ENCODE results near the gene FHL2. TPM values are rescaled to one million over a fixed set of nuclear protein-coding genes. Genes with fewer than 3 reads are reported as not detected.

The FHL2 gene
- total and polyA plus RNA-seq, 9 of the 15 experiments (the other 6 are each of a cell fraction or from before 2014, with no cell fraction given): 7.5 to 33.1 (median 23.9) TPM

GRCh38 chr2:105401867-105402266 lies 3.0 kb upstream of the FHL2 start:
- in situ Hi-C loops (cut with MboI): no loop called here
- TF ChIP-seq RB1 (IDR thresholded peaks at IDR 0.05; ENCODE audit: low read depth) (no peak), DNMT1 (IDR thresholded peaks at IDR 0.05) (no peak), SLC30A9 (CRISPR knock-in tag; IDR thresholded peaks at IDR 0.05) (peak; percentile 78; the same call in 1 of the 2 replicates), ILK (tag; IDR thresholded peaks at IDR 0.05; ENCODE audit: borderline replicate concordance, low read depth) (no peak), ZBTB40 (IDR thresholded peaks at IDR 0.05) (no peak), ZBTB40 (CRISPR knock-in tag; IDR thresholded peaks at IDR 0.05) (no peak), SP1 (CRISPR knock-in tag; IDR thresholded peaks at IDR 0.05) (no peak), POLR2G (IDR thresholded peaks at IDR 0.05; ENCODE audit: low read depth, low read length) (no peak)
- TF ChIP-seq, protein P1, sequence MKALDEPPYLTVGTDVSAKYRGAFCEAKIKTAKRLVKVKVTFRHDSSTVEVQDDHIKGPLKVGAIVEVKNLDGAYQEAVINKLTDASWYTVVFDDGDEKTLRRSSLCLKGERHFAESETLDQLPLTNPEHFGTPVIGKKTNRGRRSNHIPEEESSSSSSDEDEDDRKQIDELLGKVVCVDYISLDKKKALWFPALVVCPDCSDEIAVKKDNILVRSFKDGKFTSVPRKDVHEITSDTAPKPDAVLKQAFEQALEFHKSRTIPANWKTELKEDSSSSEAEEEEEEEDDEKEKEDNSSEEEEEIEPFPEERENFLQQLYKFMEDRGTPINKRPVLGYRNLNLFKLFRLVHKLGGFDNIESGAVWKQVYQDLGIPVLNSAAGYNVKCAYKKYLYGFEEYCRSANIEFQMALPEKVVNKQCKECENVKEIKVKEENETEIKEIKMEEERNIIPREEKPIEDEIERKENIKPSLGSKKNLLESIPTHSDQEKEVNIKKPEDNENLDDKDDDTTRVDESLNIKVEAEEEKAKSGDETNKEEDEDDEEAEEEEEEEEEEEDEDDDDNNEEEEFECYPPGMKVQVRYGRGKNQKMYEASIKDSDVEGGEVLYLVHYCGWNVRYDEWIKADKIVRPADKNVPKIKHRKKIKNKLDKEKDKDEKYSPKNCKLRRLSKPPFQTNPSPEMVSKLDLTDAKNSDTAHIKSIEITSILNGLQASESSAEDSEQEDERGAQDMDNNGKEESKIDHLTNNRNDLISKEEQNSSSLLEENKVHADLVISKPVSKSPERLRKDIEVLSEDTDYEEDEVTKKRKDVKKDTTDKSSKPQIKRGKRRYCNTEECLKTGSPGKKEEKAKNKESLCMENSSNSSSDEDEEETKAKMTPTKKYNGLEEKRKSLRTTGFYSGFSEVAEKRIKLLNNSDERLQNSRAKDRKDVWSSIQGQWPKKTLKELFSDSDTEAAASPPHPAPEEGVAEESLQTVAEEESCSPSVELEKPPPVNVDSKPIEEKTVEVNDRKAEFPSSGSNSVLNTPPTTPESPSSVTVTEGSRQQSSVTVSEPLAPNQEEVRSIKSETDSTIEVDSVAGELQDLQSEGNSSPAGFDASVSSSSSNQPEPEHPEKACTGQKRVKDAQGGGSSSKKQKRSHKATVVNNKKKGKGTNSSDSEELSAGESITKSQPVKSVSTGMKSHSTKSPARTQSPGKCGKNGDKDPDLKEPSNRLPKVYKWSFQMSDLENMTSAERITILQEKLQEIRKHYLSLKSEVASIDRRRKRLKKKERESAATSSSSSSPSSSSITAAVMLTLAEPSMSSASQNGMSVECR (CRISPR knock-in tag; IDR thresholded peaks at IDR 0.05): no peak

More at GRCh38 chr2:105401867-105402266, 3.0 kb upstream of the FHL2 start:
- H3K36me3 ChIP-seq (ENCODE audit: control insufficient read depth, insufficient read depth, low read length): no peaks in the 10 kb centered on the region
- no peak overlapping the region for H3K9ac ChIP-seq (ENCODE audit: insufficient read depth in 1 of 2, low read depth in 2 of 2, low read length in 2 of 2)
- H3K27ac ChIP-seq (ENCODE audit: extremely low read depth, low read depth, low read length): no peak overlapping the region
- ATAC-seq (no peak), DNase-seq (ENCODE audit: extremely low read depth in 1 of 4, low spot score in 3 of 4) (no peak), FAIRE-seq (no peak)
- peaks cover 15 to 22% of the 10 kb centered on the region in 2 experiments for H3K4me1 ChIP-seq (replicated peaks in 1 of 2; ENCODE audit: control insufficient read depth in 2 of 2, insufficient read depth in 2 of 2, low read length in 2 of 2)
- no peaks in the 10 kb centered on the region for H4K20me1 ChIP-seq (replicated peaks; ENCODE audit: control insufficient read depth, insufficient read depth, low read length)
- peaks cover 19% of the 10 kb centered on the region for H3K79me2 ChIP-seq (ENCODE audit: control insufficient read depth, insufficient read depth, low read length)
- H3K9me1 ChIP-seq (ENCODE audit: control insufficient read depth, insufficient read depth, low read length): no peaks in the 10 kb centered on the region
- no TSS peak for BruUV-seq (replicated peaks)
- WGBS (ENCODE audit: insufficient coverage, low coverage, missing lambda C conversion rate): 82% methylated on average over 7 of the region's 7 CpGs
- no peak overlapping the region for H2AFZ ChIP-seq (ENCODE audit: low read depth, low read length)
- ChIA-PET CTCF (ENCODE audit: low intra/inter-chr PET ratio) (no interaction called here), POLR2A (interaction anchor here (0.8 kb wide), 1 partner anchor 134 kb away, joined by 4 read pairs; no protein-coding TSS in a partner anchor)
- no peak overlapping the region for H3K4me3 ChIP-seq
- H3K4me2 ChIP-seq (ENCODE audit: insufficient read depth, low read length): no peak overlapping the region
- H3K9me3 ChIP-seq (replicated peaks; ENCODE audit: control insufficient read depth, insufficient read depth, low read depth, low read length): no peaks in the 10 kb centered on the region
- H3K27me3 ChIP-seq (ENCODE audit: control insufficient read depth in 2 of 2, insufficient read depth in 2 of 2, low read length in 2 of 2): no peaks in the 10 kb centered on the region
- intact Hi-C loops (cut with micrococcal nuclease): no loop called here
